RPMI8226 (cell line): ENCODE measurements around the gene EPHB1.
"Not testable (repeated sequence)": the region's sequence is repeated elsewhere in the genome, so short reads cannot be mapped to it uniquely, and the experiment has no call there.

Experiments
- DNase-seq: peaks from one replicate; pipeline ENCODE4 v3.0.0-alpha.2; 2015

The EPHB1 gene

DNA sequence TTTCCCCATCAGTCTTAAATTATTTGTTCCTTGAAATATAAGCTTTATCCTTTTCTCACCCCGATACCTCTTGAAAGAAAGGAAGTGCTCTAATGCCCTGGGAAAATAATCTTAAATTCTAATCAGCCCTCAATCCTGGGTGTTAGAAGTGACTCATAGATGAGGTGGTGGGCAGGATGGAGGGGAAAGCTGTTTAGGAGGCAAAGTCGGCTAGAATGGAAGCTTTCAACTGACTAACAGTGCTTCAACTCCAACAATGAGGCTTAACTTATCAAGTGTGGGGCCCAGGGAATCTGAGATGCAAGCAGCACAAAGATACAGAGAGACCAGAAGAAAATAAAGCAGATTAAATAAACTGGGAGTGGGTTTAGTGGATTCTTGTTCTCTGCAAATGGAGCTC is 175.8 kb downstream of the EPHB1 start:
- no peak for DNase-seq

- DNase-seq: no peak
These were observed 176.2 kb downstream of the EPHB1 start for GRCh38 chr3:134971306-134971705.

DNA sequence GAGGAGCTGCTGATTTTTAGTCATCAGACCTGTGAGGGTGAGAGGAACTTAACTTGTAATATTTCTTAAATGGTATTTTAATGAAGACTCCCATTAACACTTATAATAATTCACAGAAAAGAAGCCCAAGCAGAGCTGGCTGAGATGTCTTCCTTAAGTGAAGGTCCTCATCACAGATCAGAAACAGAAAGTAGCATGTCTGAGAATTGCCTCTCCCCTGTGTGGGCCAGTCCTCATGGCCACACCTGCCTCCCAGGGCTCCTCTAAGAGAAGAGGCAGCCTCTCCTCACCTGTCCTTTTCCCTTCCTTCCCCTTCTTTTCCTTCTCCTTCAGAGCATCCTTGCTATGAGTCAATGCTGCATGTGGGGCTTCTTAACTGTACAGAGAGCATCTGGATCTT is 176.8 kb downstream of the EPHB1 start:
- DNase-seq: not testable (repeated sequence)

GRCh38 chr3:134972836-134973455 is 177.9 kb downstream of the EPHB1 start:
- DNase-seq: no peak

- DNase-seq: no peak
These were observed 179.6 kb downstream of the EPHB1 start for GRCh38 chr3:134974624-134975023.

- no peak for DNase-seq
These were observed 181.9 kb downstream of the EPHB1 start for GRCh38 chr3:134976948-134977347.

- no peak for DNase-seq
These were observed 183.6 kb downstream of the EPHB1 start for GRCh38 chr3:134978658-134979057.

- DNase-seq: no peak
These were observed 191.0 kb downstream of the EPHB1 start for GRCh38 chr3:134985864-134986715.

- DNase-seq: no peak
These were observed 193.6 kb downstream of the EPHB1 start for GRCh38 chr3:134988666-134989065.

DNA sequence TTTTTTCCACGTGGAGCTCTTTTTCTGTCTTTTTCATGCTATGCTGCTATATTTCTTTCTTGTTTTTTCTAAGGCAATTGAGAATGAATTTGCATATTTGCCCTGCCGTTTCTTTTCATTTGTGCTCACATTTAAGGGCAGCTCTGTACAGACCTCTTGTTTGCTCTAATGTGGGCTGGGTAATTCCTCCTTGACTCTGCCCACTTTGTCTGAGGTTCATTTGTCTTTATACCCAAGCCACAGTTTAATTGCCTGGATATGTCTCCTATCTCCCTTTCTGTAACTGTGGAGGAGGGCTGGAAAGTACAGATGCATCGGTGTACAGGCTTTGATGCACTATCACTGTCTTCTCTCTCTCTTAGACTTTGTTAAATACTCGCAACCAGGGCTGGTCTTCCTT is 195.9 kb downstream of the EPHB1 start:
- no peak for DNase-seq

DNA sequence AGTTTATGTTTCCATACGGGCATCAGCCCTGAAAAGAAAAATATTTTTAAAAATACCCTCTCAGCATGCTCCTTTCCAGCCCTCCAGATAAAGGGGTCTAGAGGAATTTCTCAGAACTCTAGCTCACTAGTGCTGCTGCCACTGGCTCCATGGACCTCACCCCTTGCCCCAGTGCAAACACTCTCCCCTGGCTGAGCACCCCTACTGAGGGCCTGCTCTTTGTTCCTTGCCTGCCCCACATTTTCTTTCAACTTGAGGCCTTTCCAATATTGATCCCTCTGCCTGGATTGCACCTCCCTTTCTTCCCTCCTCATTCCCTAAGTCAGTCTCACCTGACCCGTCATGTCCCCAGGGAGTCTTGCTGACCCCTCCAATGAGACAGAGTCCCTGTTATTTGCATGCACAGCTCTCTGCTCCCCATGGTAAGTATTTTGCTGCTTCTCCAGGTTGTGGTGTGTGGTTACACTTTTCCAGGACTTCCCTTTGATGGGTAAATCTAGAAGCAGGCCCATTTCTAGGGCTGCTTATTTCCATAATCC is 196.5 kb downstream of the EPHB1 start:
- DNase-seq: no peak

GRCh38 chr3:134992180-134992579 is 197.1 kb downstream of the EPHB1 start:
- DNase-seq: no peak

DNA sequence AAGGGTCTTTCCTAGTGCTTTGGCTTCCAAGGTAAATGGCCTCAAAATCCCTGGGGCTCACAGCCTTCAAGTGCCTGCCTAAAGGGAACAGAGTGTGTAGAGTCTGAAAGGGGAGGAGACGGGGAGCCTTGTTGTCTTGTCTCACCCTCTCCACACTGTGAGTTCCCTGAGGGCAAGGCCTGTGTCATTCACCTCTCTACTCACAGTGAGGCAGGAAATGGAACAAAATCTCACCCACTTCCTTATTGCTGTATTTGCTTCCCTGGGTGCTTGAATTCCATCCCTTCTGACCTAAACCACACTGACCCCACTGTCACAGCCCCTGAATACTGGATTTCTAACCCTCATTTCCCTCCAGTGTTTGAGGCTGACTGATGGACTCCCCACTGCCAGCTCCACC is 197.5 kb downstream of the EPHB1 start:
- no peak for DNase-seq

- DNase-seq: no peak
These were observed 198.0 kb downstream of the EPHB1 start for GRCh38 chr3:134993011-134993410.

DNA sequence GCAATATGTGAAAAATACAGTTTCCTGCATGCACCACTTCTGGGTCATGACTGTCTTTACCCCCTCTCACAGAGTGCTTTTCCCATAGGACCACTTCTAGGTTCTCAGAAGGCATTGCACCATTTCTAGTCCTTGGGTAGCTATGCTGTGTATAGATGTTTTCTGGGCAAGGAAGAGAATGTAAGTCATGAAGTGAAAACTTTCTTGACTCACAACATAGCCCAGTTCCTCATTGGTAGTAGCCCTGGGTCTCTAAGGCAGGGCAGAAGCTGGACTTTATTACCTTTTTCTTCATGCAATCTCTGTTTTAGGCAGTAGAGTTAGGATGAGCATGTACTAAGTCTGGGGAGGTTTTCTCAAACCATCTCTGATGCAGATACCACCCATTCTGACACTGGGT is 203.1 kb downstream of the EPHB1 start:
- no peak for DNase-seq

- DNase-seq: no peak
These were observed 203.8 kb downstream of the EPHB1 start for GRCh38 chr3:134998855-134999254.

DNA sequence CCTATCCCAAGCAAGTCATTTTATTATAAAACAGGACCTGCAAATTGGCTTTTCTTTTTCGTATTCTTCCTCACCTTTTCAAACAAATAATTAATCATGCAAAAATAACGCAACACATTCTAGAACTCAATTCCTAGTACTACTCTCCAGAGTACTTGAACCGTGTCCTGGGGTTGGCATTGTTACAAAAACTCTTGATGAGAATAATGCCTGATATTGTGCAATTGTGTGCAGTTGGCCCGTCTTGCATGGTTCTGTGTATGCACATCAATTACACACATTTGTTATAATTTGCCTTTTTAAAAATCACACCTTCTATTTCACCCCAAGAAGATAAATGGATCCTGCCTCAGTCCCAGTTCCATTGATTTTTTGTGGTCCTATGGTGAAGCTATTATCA is 205.4 kb downstream of the EPHB1 start:
- no peak for DNase-seq

DNA sequence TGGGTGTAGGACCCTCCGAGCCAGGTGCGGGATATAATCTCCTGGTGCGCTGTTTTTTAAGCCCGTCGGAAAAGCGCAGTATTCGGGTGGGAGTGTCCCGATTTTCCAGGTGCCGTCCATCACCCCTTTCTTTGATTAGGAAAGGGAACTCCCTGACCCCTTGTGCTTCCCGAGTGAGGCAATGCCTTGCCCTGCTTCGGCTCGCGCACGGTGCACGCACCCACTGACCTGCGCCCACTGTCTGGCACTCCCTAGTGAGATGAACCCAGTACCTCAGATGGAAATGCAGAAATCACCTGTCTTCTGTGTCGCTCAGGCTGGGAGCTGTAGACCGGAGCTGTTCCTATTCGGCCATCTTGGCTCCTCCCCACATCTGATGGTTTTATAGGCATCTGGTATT is 210.6 kb downstream of the EPHB1 start:
- not testable (repeated sequence) for DNase-seq

DNA sequence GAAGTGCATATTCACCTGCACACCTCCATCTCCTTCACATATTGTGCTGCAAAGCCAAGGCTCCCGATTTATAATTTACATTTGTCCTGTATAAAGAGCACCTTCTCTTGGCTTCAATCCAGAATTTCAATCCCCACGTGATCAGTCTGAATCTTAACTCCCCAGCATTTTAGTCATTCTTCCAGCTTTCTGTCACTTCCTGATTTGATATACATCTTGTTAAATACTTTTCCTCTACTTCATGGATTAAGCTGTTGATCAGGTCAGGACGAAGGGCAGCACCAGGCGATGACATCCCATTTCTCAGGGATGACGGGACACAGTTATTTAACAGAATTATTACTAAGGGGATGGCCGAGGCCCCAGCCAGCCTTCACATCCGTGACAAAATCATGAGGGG is 212.5 kb downstream of the EPHB1 start:
- DNase-seq: no peak

GRCh38 chr3:135008326-135008725 is 213.3 kb downstream of the EPHB1 start:
- no peak for DNase-seq

DNA sequence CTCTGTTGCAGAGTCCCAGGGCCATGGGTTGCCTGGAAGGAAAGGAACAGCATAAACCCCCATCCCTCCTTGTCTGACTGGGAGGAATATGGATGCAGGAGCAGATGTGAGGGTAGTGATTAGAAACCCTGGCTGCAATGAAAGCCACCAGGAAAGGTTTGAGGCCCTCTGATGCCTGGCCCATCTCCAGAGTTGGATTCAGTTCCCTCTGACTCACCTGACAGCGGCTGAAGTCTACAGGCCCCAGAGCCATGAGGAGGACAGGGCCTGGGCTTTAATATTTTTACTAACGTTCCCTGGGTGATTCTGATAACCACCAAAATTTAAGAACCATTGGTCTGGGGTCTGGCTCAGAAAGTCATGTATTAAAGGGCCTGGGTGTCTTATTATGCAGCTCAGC is 214.0 kb downstream of the EPHB1 start:
- no peak for DNase-seq

GRCh38 chr3:135012101-135012500 is 217.0 kb downstream of the EPHB1 start:
- no peak for DNase-seq

DNA sequence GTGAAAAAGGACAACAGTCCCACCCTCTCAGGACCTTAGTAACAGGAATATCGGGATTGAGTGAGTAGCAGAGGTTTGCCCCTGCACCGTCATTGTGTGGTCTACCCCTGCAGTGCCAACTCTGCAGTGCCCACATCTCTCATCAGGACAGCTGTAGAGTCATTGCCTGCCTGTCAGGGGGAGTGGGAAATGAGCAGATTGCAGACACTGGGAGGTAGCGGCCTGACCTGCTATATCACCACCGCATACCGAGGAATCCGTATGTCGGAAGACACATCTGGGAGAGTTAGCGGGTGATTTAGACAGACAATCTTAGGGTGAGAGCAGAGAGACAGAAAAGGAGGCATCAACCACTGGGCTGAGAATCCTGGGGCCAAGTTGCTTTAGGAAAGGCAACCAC is 218.1 kb downstream of the EPHB1 start:
- no peak for DNase-seq

GRCh38 chr3:135014566-135014965 is 219.5 kb downstream of the EPHB1 start:
- no peak for DNase-seq
